Breast epithelium (tissue), 3 donors: ENCODE data around the gene CHD6.

Source experiments
- POLR2A ChIP-seq: fragments of 450-650 bp; IDR thresholded peaks from one replicate; pipeline ENCODE4 v1.6.1; 2016; ENCODE audit warnings: antibody characterized with exemption, mild to moderate bottlenecking, moderate library complexity
- TF ChIP-seq, protein P1 (sequence below), 3 donors: fragments of 450-650 bp; IDR thresholded peaks; one replicate each; pipeline ENCODE4 v1.5.1; 2016 to 2017; ENCODE audit warnings: antibody characterized with exemption in 3 of 3, mild to moderate bottlenecking in 3 of 3, moderate library complexity in 3 of 3

DNA sequence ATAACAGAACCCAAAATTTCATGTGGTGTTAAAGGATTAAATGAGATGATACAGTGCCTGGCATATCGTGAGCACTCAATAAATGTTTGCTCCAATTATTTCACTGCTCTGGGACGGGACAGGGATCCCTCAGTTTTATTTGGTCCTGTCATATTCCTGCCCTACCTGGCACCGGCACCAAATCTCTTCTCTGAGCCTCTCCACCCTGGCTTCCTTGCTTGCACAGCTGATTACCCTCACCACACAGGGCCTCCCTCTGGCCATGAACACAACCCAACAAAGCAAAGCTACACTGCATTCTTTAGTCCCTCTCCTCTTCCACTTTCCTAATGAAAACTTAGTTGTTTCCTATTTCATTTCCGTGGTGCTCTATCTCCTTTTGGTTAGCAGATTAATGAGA lies 16.4 kb downstream of the CHD6 start:
- TF ChIP-seq, protein P1, sequence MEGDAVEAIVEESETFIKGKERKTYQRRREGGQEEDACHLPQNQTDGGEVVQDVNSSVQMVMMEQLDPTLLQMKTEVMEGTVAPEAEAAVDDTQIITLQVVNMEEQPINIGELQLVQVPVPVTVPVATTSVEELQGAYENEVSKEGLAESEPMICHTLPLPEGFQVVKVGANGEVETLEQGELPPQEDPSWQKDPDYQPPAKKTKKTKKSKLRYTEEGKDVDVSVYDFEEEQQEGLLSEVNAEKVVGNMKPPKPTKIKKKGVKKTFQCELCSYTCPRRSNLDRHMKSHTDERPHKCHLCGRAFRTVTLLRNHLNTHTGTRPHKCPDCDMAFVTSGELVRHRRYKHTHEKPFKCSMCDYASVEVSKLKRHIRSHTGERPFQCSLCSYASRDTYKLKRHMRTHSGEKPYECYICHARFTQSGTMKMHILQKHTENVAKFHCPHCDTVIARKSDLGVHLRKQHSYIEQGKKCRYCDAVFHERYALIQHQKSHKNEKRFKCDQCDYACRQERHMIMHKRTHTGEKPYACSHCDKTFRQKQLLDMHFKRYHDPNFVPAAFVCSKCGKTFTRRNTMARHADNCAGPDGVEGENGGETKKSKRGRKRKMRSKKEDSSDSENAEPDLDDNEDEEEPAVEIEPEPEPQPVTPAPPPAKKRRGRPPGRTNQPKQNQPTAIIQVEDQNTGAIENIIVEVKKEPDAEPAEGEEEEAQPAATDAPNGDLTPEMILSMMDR (IDR thresholded peaks at IDR 0.05), result no peak
- no peak for TF ChIP-seq POLR2A
